Heart left ventricle (tissue), 16 donors: ENCODE results near the gene MIDN. TPM values are rescaled to one million over a fixed set of nuclear protein-coding genes. Genes with fewer than 3 reads are reported as not detected.
A peak's percentile ranks its signal among the peaks of the same experiment; 100 is the strongest.

Experiments
- ATAC-seq, 4 donors: fragments of 200-7000 bp; cut with Tn5 transposase; one replicate each; pipeline ENCODE4 v1.9.1; 2020 to 2022; ENCODE audit warnings: moderate library complexity in 4 of 4, mild to moderate bottlenecking in 3 of 4, moderate number of reproducible peaks in 1 of 4
- DNase-seq, 5 donors: peaks; one replicate each; pipeline ENCODE4 v3.0.0-alpha.2; 2020
- H3K27ac ChIP-seq, 12 donors: fragments of 200-600 bp; sonication (generic) in 4 of 12; one replicate each; pipeline versions ENCODE4 v1.5.0 to v1.8.0; 2016 to 2022; ENCODE audit warnings: mild to moderate bottlenecking in 2 of 12
- H3K27me3 ChIP-seq, 9 donors: fragments of 200-600 bp; sonication (generic) in 2 of 9; one replicate each; pipeline versions ENCODE4 v1.5.1 to v1.8.0; 2016 to 2022; ENCODE audit warnings: mild to moderate bottlenecking in 3 of 9
- H3K36me3 ChIP-seq, 9 donors: fragments of 200-600 bp; sonication (generic) in 2 of 9; one replicate each; pipeline versions ENCODE4 v1.5.0 to v1.8.0; 2018 to 2022; ENCODE audit warnings: mild to moderate bottlenecking in 2 of 9
- H3K4me1 ChIP-seq, 12 donors: fragments of 200-600 bp; sonication (generic) in 4 of 12; one replicate each; pipeline versions ENCODE4 v1.5.0 to v1.8.0; 2016 to 2022; ENCODE audit warnings: mild to moderate bottlenecking in 3 of 12
- H3K4me3 ChIP-seq, 12 donors: fragments of 200-600 bp; sonication (generic) in 4 of 12; one replicate each; pipeline versions ENCODE4 v1.5.0 to v1.8.0; 2017 to 2022; ENCODE audit warnings: mild to moderate bottlenecking in 9 of 12, moderate library complexity in 4 of 12
- H3K9me3 ChIP-seq, 12 donors: fragments of 200-600 bp; sonication (generic) in 4 of 12; one replicate each; pipeline versions ENCODE4 v1.5.0 to v1.8.0; 2016 to 2022; ENCODE audit warnings: mild to moderate bottlenecking in 1 of 12
- CTCF ChIP-seq, 12 donors: fragments of 200-600 bp; sonication (generic) in 4 of 12; IDR thresholded peaks; one replicate each; pipeline versions ENCODE4 v1.5.0 to v1.8.0; 2018 to 2022; ENCODE audit warnings: antibody characterized with exemption in 12 of 12, mild to moderate bottlenecking in 5 of 12
- POLR2A ChIP-seq, 2 donors: fragments of 450-650 bp; IDR thresholded peaks; one replicate each; pipeline ENCODE4 v1.6.1; 2017; ENCODE audit warnings: antibody characterized with exemption in 2 of 2, mild to moderate bottlenecking in 2 of 2, moderate library complexity in 2 of 2
- WGBS, 4 donors: extraction: QIAGEN DNeasy Blood & Tissue Kit in 2 of 4; methylation state at CpG; one replicate each; pipeline versions ENCODE4 v1.1.5 to v1.1.7; 2013 to 2018; 5-methylcytosine and 5-hydroxymethylcytosine counted together
- intact Hi-C, 10 donors: fragments of 100-400 bp; cut with DNase I; formaldehyde crosslinking; loops; one replicate each; pipeline versions ENCODE4 v1.11.1 to v1.14.2; 2022
- polyA plus RNA-seq, 2 donors: library from polyadenylated mRNA; stranded (reverse); fragments of 200-250 nt; gene quantifications; one replicate each; pipeline ENCODE4 v1.2.3, GENCODE V29; 2013
- total RNA-seq, 9 donors: library from RNA; depleted of rRNA in 2 of 9; stranded (reverse); fragments of >200 nt in 2 of 9; fragmentation: NEBNext Ultra II Directional in 3 of 9; extraction: Animal tissue kit (Norgen Biotek cat#: 25700) in 3 of 9; gene quantifications; one replicate each; pipeline versions ENCODE4 v1.1.0 to v1.2.4, GENCODE V29; 2016 to 2023
- donor health status: ischemic (EF 13 %, LVEDD 7.1; RV severe dilation, severe dysfunction).
- donor health status: healthy with polysubstance abuse.
- donor health status: DM: no; HTN: yes; CAD: no.
- donor health status: DM: no; HTN: no; CAD: no.
- donor health status: ischemic (EF 25% LVEDD 6.9; RV normal size, moderate dysfunction).
- donor health status: ischemic (EF 25% LVEDD 5.7; RV mildly dilated, moderate dysfunction).
- donor health status: healthy.
- donor health status: DM: yes; HTN: yes; CAD: no.
- donor health status: ischemic (EF 35%, LVEDD 5.7; RV mildly dilated, moderate dysfunction).
- donor health status: nonischemic (EF 11% LVEDD 7.7; RV severe dilation, severe dysfunction).
- donor health status: DM: yes; HTN: yes; CAD: no.
- donor health status: PGD.
- donor health status: ischemic (EF 29% LVEDD 5.4; RV normal size, mild dysfunction).
- donor health status: nonischemic (EF 23%, LVEDD 6.1; RV moderate dilation, normal function).

The MIDN gene
- total and polyA plus RNA-seq, 11 donors = 25.8 to 115 (median 50.7) TPM

DNA sequence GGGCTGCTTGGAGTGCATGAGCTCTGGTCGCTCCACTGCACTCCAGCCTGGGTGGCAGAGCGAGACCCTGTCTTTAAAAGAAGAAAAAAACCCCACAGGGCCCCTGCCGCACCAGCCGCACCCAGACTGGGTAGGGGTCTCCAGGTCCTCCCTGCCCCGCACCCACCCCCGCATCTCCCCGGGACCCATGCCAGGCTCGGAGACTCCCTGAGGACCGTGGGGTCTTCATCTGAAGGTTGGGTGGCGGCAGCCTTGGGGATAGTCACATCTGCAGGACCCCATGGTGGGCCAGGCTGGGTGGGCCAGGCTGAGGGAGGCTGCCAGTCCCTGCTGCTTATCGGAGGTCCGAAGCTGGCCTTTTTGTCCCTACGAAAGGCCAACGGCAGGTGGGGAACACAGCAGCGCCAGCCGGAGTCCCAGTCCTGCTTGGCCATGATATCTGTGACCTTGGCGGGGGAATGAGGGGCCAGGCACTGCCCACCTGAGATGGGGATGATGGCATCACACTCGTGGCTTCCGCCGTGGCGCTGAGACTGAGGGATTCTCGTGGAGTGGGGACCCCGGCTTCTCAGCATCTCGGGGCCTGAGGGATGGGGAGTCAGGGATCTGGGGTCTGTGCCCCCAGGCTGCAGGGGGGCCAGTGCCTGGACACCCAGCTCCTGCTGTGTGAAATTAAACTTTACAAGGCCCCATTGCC, 48.3 kb downstream of the MIDN start:
- WGBS, 4 donors = 87 to 93% (median 92%) methylated on average over 18 to 24 of the region's 24 CpGs
- DNase-seq = no peak
- no peak for ATAC-seq

DNA sequence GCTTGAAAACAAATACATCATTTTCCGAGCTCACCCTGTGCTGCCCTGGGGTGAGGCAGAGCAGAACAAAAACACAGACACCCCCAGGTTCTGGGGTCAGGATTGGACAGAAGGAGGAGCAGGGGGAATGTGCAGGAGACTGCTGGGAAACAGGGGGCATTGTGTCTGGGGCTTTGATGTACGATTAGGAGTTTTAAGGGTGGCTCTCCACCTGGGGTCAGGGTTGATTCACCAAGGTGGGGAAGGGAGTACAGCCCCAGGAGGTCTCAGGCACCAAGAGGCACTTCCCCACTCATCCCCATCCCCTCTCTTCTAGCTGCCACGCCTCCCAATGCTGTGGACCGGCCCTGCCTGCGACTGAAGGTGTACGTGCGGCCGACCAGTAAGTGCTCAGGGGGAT, 49.9 kb downstream of the MIDN start:
- Histone ChIP-seq H3K9me3 (no peaks in the 10 kb centered on the region), H3K4me1 (peaks cover 0 to 11% (median 1%) of the 10 kb centered on the region in 12 donors), H3K27me3 (peaks cover 5 to 25% (median 20%) of the 10 kb centered on the region in 9 donors), H3K36me3 (no peaks in the 10 kb centered on the region), H3K4me3 (no peak overlapping the region), H3K27ac (no peak overlapping the region)
- no peak for DNase-seq
- TF ChIP-seq CTCF (IDR thresholded peaks at IDR 0.05) (no peak), POLR2A (IDR thresholded peaks at IDR 0.05) (no peak)
- intact Hi-C loops = no loop called here
- WGBS, 4 donors = 84 to 96% (median 91%) methylated on average over 8 of the region's 8 CpGs
- ATAC-seq = no peak

More for the DNA sequence above, 48.3 kb downstream of the MIDN start:
- Histone ChIP-seq H3K27me3 (peaks cover 5 to 40% (median 32%) of the 10 kb centered on the region in 9 donors), H3K27ac (no peak overlapping the region), H3K4me1 (peaks cover 0 to 11% (median 1%) of the 10 kb centered on the region in 12 donors), H3K9me3 (no peaks in the 10 kb centered on the region), H3K4me3 (no peak overlapping the region), H3K36me3 (no peaks in the 10 kb centered on the region)
- intact Hi-C loops = no loop called here
- TF ChIP-seq POLR2A (IDR thresholded peaks at IDR 0.05) (no peak), CTCF (IDR thresholded peaks at IDR 0.05) (no peak)

GRCh38 chr19:1299801-1300200, 51.4 kb downstream of the MIDN start:
- no peak for DNase-seq
- WGBS, 4 donors = 75 to 88% (median 85%) methylated on average over 27 to 34 of the region's 34 CpGs
- TF ChIP-seq POLR2A (IDR thresholded peaks at IDR 0.05) (no peak), CTCF (IDR thresholded peaks at IDR 0.05) (no peak)
- Histone ChIP-seq H3K4me1 (peaks cover 0 to 11% (median 1%) of the 10 kb centered on the region in 12 donors), H3K27me3 (peaks cover 2 to 11% (median 6%) of the 10 kb centered on the region in 9 donors), H3K36me3 (no peaks in the 10 kb centered on the region), H3K9me3 (no peaks in the 10 kb centered on the region), H3K4me3 (no peak overlapping the region), H3K27ac (no peak overlapping the region)
- ATAC-seq = peak in 1 of 4 donors; percentile 24
- intact Hi-C loops = no loop called here

DNA sequence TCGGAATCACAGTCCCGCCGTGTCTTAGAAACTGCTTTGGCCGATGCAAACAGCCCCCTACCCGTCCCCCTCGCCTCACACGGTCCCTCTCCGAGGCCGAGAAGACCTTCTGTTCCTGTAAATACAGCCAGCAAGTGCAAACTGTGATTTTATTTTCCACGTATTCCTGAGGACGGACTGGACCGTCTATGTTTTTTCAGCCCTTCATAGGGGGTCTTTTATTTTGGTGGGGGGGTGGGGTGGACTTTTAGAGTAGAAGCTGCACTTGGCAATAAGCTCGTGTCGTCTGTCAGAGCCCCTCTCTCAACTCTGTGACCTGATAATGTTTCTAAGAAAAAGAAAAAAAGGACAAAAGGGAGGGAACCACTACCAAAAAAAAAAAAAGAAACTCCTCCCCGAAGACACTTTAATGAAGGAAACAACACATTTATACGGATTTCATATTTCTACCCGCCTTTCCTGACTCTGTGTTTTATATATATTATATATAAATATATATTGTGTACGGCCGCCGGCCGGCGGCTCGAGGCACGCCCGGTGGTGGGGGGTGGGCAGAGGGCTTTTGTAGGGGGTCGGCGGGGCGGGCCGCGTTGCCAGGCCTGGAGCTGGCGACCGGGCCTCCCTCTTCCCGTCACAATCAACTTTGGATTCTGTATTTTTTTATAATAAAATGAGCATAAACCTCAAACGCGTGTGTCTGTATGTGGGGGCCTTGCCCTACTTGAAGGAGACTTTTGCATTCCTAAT, 52.5 kb downstream of the MIDN start:
- DNase-seq = no peak
- Histone ChIP-seq H3K9me3 (no peaks in the 10 kb centered on the region), H3K4me1 (peaks cover 0 to under 1% (median 0%) of the 10 kb centered on the region in 12 donors), H3K27ac (no peak overlapping the region), H3K4me3 (no peak overlapping the region), H3K27me3 (no peaks in the 10 kb centered on the region), H3K36me3 (no peaks in the 10 kb centered on the region)
- 84 to 88% (median 87%) methylated on average over 35 of the region's 35 CpGs for WGBS, 4 donors
- ATAC-seq = no peak
- intact Hi-C loops = no loop called here
- TF ChIP-seq POLR2A (IDR thresholded peaks at IDR 0.05) (no peak), CTCF (IDR thresholded peaks at IDR 0.05) (no peak)
